VCaP (cell line): Measurements from ENCODE around the gene RS1.

Source experiments
- H3K27ac ChIP-seq: fragments of 450-650 bp; 2 replicates; pipeline ENCODE4 v1.5.1; 2017
- CTCF ChIP-seq: fragments of 450-650 bp; conservative IDR thresholded peaks from 2 replicates; pipeline ENCODE4 v1.5.1; 2017; ENCODE audit warnings: mild to moderate bottlenecking, moderate library complexity

RS1 gene

GRCh38 chrX:18664947-18665346 is 7.0 kb downstream of the RS1 start:
- TF ChIP-seq CTCF, result peak; percentile 24; the same call in 1 of the 2 replicates

GRCh38 chrX:18661273-18661672 is 10.6 kb downstream of the RS1 start:
- no peak for TF ChIP-seq CTCF
- no peak overlapping the region for H3K27ac ChIP-seq

More at GRCh38 chrX:18664947-18665346, 7.0 kb downstream of the RS1 start:
- no peak overlapping the region for H3K27ac ChIP-seq

- TF ChIP-seq CTCF, result no peak
- peak overlapping the region; percentile 74 for H3K27ac ChIP-seq
Observed at GRCh38 chrX:18654875-18655836, 16.8 kb downstream of the RS1 start.

GRCh38 chrX:18652636-18653035 is 19.3 kb downstream of the RS1 start:
- no peak overlapping the region for H3K27ac ChIP-seq
- no peak for TF ChIP-seq CTCF

GRCh38 chrX:18650662-18651061 is 21.2 kb downstream of the RS1 start:
- TF ChIP-seq CTCF, result no peak
- H3K27ac ChIP-seq, result no peak overlapping the region

- no peak for TF ChIP-seq CTCF
- no peak overlapping the region for H3K27ac ChIP-seq
Observed at GRCh38 chrX:18649498-18649951, 22.4 kb downstream of the RS1 start.

- no peak for TF ChIP-seq CTCF
Observed at GRCh38 chrX:18647621-18648020, 24.3 kb downstream of the RS1 start.

More at GRCh38 chrX:18647621-18648020, 24.3 kb downstream of the RS1 start:
- H3K27ac ChIP-seq, result no peak overlapping the region
